HepG2 (cell line): ENCODE results near the gene ABTB2. TPM values are rescaled to one million over a fixed set of nuclear protein-coding genes. Genes with fewer than 3 reads are reported as not detected.
A peak's percentile ranks its signal among the peaks of the same experiment; 100 is the strongest.

ENCODE experiments used
- ATRX ChIP-seq: sonication (generic); formaldehyde crosslinking; IDR thresholded peaks from 2 replicates; pipeline ENCODE4 v1.4.0; 2020; ENCODE audit warnings: missing genetic modification reagents, borderline replicate concordance
- KDM5B ChIP-seq: sonication (generic); formaldehyde crosslinking; IDR thresholded peaks from 2 replicates; pipeline ENCODE4 v1.4.0; 2020; ENCODE audit warnings: missing genetic modification reagents, mild to moderate bottlenecking, borderline replicate concordance
- KLF9 ChIP-seq: IDR thresholded peaks from 2 replicates; pipeline ENCODE4 v1.6.1; 2016; ENCODE audit warnings: low read depth
- NFE2L1 ChIP-seq: sonication (generic); formaldehyde crosslinking; IDR thresholded peaks from 2 replicates; pipeline ENCODE4 v1.4.0; 2020; ENCODE audit warnings: missing genetic modification reagents, mild to moderate bottlenecking, borderline replicate concordance
- NFE2L2 ChIP-seq: fragments of 150-350 bp; IDR thresholded peaks from 2 replicates; pipeline ENCODE4 v1.6.1; 2014; ENCODE audit warnings: low read length
- NPAS2 ChIP-seq: sonication (generic); formaldehyde crosslinking; IDR thresholded peaks from 2 replicates; pipeline ENCODE4 v1.8.0; 2022; ENCODE audit warnings: mild to moderate bottlenecking, missing genetic modification reagents, borderline replicate concordance
- RBAK ChIP-seq: sonication (generic); formaldehyde crosslinking; IDR thresholded peaks from 2 replicates; pipeline ENCODE4 v1.5.1; 2020; ENCODE audit warnings: mild to moderate bottlenecking, missing genetic modification reagents
- STAT5B ChIP-seq: sonication (generic); formaldehyde crosslinking; IDR thresholded peaks from 2 replicates; pipeline ENCODE4 v1.4.0; 2020; ENCODE audit warnings: missing genetic modification reagents
- TFAP4 ChIP-seq: sonication (generic); IDR thresholded peaks from 2 replicates; pipeline ENCODE4 v1.6.1; 2016; ENCODE audit warnings: low read depth, borderline replicate concordance
- ZIK1 ChIP-seq: sonication (generic); formaldehyde crosslinking; IDR thresholded peaks from 2 replicates; pipeline ENCODE4 v1.5.0; 2020; ENCODE audit warnings: mild to moderate bottlenecking, low read depth, missing genetic modification reagents, borderline replicate concordance
- ZNF570 ChIP-seq: sonication (generic); formaldehyde crosslinking; IDR thresholded peaks from 2 replicates; pipeline ENCODE4 v1.4.0; 2020; ENCODE audit warnings: mild to moderate bottlenecking, missing genetic modification reagents, borderline replicate concordance
- ZNF574 ChIP-seq: sonication (generic); formaldehyde crosslinking; IDR thresholded peaks from 2 replicates; pipeline ENCODE4 v1.4.0; 2020; ENCODE audit warnings: missing genetic modification reagents
- ZNF7 ChIP-seq: IDR thresholded peaks from 2 replicates; pipeline ENCODE4 v1.6.1; 2016; ENCODE audit warnings: missing biosample characterization, missing genetic modification reagents
- ZNF772 ChIP-seq: sonication (generic); formaldehyde crosslinking; IDR thresholded peaks from 2 replicates; pipeline ENCODE4 v1.5.0; 2020; ENCODE audit warnings: mild to moderate bottlenecking, missing genetic modification reagents
- ZSCAN20 ChIP-seq: sonication (generic); formaldehyde crosslinking; IDR thresholded peaks from 2 replicates; pipeline ENCODE4 v1.4.0; 2020; ENCODE audit warnings: missing genetic modification reagents, mild to moderate bottlenecking, borderline replicate concordance
- polyA plus RNA-seq, 8 experiments: library from polyadenylated mRNA; depleted of rRNA in 3 of 8; stranded (reverse) in 7 of 8; unstranded in 1 of 8; fragments of >200 nt; fragmentation: Illumina TruSeq in 4 of 8; extraction: Trizol in 4 of 8; gene quantifications; 2 replicates each; pipeline versions ENCODE4 v1.2.1 to v1.2.3, GENCODE V29; 2011 to 2016; ENCODE audit warnings: low read depth in 4 of 8, missing spikeins in 1 of 8, mixed read lengths in 1 of 8; ENCODE audit not compliant: insufficient read depth in 1 of 8
- total RNA-seq, 5 experiments: library from RNA; depleted of rRNA; stranded (reverse); fragments of >200 nt; fragmentation: Illumina TruSeq; extraction: Trizol; gene quantifications; 2 replicates each; pipeline ENCODE4 v1.2.3, GENCODE V29; 2016; ENCODE audit warnings: low read depth in 1 of 5
- TF ChIP-seq, protein P1 (sequence below), 2 experiments: IDR thresholded peaks; 2 replicates each; pipeline ENCODE4 v1.6.1; 2011 to 2012; ENCODE audit warnings: low read length in 2 of 2, borderline replicate concordance in 1 of 2, low read depth in 1 of 2, mild to moderate bottlenecking in 1 of 2, moderate library complexity in 1 of 2
- TF ChIP-seq, protein P2 (sequence below): IDR thresholded peaks from 2 replicates; pipeline ENCODE4 v1.6.1; 2016; ENCODE audit warnings: control low read depth
- TF ChIP-seq, protein P3 (sequence below): sonication (generic); formaldehyde crosslinking; IDR thresholded peaks from 2 replicates; pipeline ENCODE4 v1.8.1; 2023; ENCODE audit warnings: mild to moderate bottlenecking, inconsistent platforms, moderate library complexity, missing genetic modification reagents, borderline replicate concordance

Gene ABTB2
- total and polyA plus RNA-seq, 2 of the 13 experiments (the other 11 are each of a cell fraction or from before 2014, with no cell fraction given): 5.1 to 15.4 TPM

- no peak for TF ChIP-seq ZNF574 (CRISPR knock-in tag)
- no peak for TF ChIP-seq ZNF7 (CRISPR knock-in tag)
- no peak for TF ChIP-seq RBAK (CRISPR knock-in tag)
- TF ChIP-seq TFAP4: peak; percentile 60; the same call in 1 of the 2 replicates
- TF ChIP-seq, protein P1, sequence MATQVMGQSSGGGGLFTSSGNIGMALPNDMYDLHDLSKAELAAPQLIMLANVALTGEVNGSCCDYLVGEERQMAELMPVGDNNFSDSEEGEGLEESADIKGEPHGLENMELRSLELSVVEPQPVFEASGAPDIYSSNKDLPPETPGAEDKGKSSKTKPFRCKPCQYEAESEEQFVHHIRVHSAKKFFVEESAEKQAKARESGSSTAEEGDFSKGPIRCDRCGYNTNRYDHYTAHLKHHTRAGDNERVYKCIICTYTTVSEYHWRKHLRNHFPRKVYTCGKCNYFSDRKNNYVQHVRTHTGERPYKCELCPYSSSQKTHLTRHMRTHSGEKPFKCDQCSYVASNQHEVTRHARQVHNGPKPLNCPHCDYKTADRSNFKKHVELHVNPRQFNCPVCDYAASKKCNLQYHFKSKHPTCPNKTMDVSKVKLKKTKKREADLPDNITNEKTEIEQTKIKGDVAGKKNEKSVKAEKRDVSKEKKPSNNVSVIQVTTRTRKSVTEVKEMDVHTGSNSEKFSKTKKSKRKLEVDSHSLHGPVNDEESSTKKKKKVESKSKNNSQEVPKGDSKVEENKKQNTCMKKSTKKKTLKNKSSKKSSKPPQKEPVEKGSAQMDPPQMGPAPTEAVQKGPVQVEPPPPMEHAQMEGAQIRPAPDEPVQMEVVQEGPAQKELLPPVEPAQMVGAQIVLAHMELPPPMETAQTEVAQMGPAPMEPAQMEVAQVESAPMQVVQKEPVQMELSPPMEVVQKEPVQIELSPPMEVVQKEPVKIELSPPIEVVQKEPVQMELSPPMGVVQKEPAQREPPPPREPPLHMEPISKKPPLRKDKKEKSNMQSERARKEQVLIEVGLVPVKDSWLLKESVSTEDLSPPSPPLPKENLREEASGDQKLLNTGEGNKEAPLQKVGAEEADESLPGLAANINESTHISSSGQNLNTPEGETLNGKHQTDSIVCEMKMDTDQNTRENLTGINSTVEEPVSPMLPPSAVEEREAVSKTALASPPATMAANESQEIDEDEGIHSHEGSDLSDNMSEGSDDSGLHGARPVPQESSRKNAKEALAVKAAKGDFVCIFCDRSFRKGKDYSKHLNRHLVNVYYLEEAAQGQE (IDR thresholded peaks at IDR 0.05; ENCODE audit: borderline replicate concordance in 1 of 2, low read depth in 1 of 2, low read length in 2 of 2): no peak
- no peak for TF ChIP-seq ZNF570 (CRISPR knock-in tag)
- no peak for TF ChIP-seq NPAS2 (CRISPR knock-in tag)
- TF ChIP-seq KLF9 (CRISPR knock-in tag): no peak
- TF ChIP-seq, protein P2, sequence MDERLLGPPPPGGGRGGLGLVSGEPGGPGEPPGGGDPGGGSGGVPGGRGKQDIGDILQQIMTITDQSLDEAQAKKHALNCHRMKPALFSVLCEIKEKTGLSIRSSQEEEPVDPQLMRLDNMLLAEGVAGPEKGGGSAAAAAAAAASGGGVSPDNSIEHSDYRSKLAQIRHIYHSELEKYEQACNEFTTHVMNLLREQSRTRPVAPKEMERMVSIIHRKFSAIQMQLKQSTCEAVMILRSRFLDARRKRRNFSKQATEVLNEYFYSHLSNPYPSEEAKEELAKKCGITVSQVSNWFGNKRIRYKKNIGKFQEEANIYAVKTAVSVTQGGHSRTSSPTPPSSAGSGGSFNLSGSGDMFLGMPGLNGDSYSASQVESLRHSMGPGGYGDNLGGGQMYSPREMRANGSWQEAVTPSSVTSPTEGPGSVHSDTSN (CRISPR knock-in tag): no peak
- no peak for TF ChIP-seq STAT5B (CRISPR knock-in tag)
- no peak for TF ChIP-seq ZIK1
- TF ChIP-seq ZSCAN20 (CRISPR knock-in tag): no peak
- TF ChIP-seq ZNF772 (CRISPR knock-in tag): no peak
- TF ChIP-seq NFE2L1 (CRISPR knock-in tag): no peak
- no peak for TF ChIP-seq ATRX (CRISPR knock-in tag)
- no peak for TF ChIP-seq NFE2L2
- no peak for TF ChIP-seq KDM5B
- TF ChIP-seq, protein P3, sequence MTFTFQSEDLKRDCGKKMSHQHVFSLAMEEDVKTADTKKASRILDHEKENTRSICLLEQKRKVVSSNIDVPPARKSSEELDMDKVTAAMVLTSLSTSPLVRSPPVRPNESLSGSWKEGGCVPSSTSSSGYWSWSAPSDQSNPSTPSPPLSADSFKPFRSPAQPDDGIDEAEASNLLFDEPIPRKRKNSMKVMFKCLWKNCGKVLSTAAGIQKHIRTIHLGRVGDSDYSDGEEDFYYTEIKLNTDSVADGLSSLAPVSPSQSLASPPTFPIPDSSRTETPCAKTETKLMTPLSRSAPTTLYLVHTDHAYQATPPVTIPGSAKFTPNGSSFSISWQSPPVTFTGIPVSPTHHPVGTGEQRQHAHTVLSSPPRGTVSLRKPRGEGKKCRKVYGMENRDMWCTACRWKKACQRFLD (CRISPR knock-in tag): no peak
These were observed 48.8 kb downstream of the ABTB2 start (continued) for GRCh38 chr11:34308913-34309585.
